Measurements from ENCODE around the gene SLC19A1.

The SLC19A1 gene

GRCh38 chr21:45576838-45577737 lies 34.8 kb upstream of the SLC19A1 start:
- Histone ChIP-seq H3K27me3 (ENCODE audit: control insufficient read depth in 1 of 2, insufficient read depth in 2 of 2, low read length in 2 of 2) (peaks cover 0 to 2% of the 10 kb centered on the region in 2 donors), H3K4me3 (ENCODE audit: low read length in 2 of 2) (no peak overlapping the region), H3K4me1 (ENCODE audit: control insufficient read depth, insufficient read depth, low read length) (peaks cover 11% of the 10 kb centered on the region), H3K9me3 (ENCODE audit: control insufficient read depth in 2 of 2, low read length in 2 of 2) (no peaks in the 10 kb centered on the region), H3K9ac (ENCODE audit: low read length in 2 of 2) (no peak overlapping the region), H3K27ac (ENCODE audit: low read length) (no peak overlapping the region), H3K36me3 (ENCODE audit: control insufficient read depth in 2 of 2, insufficient read depth in 2 of 2, low read length in 2 of 2) (no peaks in the 10 kb centered on the region)

GRCh38 chr21:45575993-45576837 lies 34.0 kb upstream of the SLC19A1 start:
- H3K9me3 ChIP-seq (ENCODE audit: control insufficient read depth in 2 of 2, low read length in 2 of 2), result no peaks in the 10 kb centered on the region
- H3K4me1 ChIP-seq (ENCODE audit: control insufficient read depth, insufficient read depth, low read length), result peaks cover 19% of the 10 kb centered on the region
- H3K27ac ChIP-seq (ENCODE audit: low read length), result no peak overlapping the region
- no peak overlapping the region for H3K4me3 ChIP-seq (ENCODE audit: low read length in 2 of 2)
- peaks cover 0 to 2% of the 10 kb centered on the region in 2 donors for H3K27me3 ChIP-seq (ENCODE audit: control insufficient read depth in 1 of 2, insufficient read depth in 2 of 2, low read length in 2 of 2)
- H3K36me3 ChIP-seq (ENCODE audit: control insufficient read depth in 2 of 2, insufficient read depth in 2 of 2, low read length in 2 of 2), result no peaks in the 10 kb centered on the region
- no peak overlapping the region for H3K9ac ChIP-seq (ENCODE audit: low read length in 2 of 2)

GRCh38 chr21:45575304-45575992 lies 33.2 kb upstream of the SLC19A1 start:
- H3K9me3 ChIP-seq (ENCODE audit: control insufficient read depth in 2 of 2, low read length in 2 of 2), result no peaks in the 10 kb centered on the region
- H3K27ac ChIP-seq (ENCODE audit: low read length), result no peak overlapping the region
- H3K27me3 ChIP-seq (ENCODE audit: control insufficient read depth in 1 of 2, insufficient read depth in 2 of 2, low read length in 2 of 2), result peaks cover 0 to 2% of the 10 kb centered on the region in 2 donors
- no peaks in the 10 kb centered on the region for H3K36me3 ChIP-seq (ENCODE audit: control insufficient read depth in 2 of 2, insufficient read depth in 2 of 2, low read length in 2 of 2)
- H3K4me3 ChIP-seq (ENCODE audit: low read length in 2 of 2), result no peak overlapping the region
- peaks cover 27% of the 10 kb centered on the region for H3K4me1 ChIP-seq (ENCODE audit: control insufficient read depth, insufficient read depth, low read length)
- H3K9ac ChIP-seq (ENCODE audit: low read length in 2 of 2), result no peak overlapping the region

- Histone ChIP-seq H3K27ac (ENCODE audit: low read length) (no peak overlapping the region), H3K27me3 (ENCODE audit: control insufficient read depth in 1 of 2, insufficient read depth in 2 of 2, low read length in 2 of 2) (no peaks in the 10 kb centered on the region), H3K4me1 (ENCODE audit: control insufficient read depth, insufficient read depth, low read length) (peaks cover 31% of the 10 kb centered on the region)
Measured at GRCh38 chr21:45574691-45575090, 32.5 kb upstream of the SLC19A1 start.

GRCh38 chr21:45574081-45574501 lies 31.9 kb upstream of the SLC19A1 start:
- Histone ChIP-seq H3K9me3 (ENCODE audit: control insufficient read depth in 2 of 2, low read length in 2 of 2) (no peaks in the 10 kb centered on the region), H3K36me3 (ENCODE audit: control insufficient read depth in 2 of 2, insufficient read depth in 2 of 2, low read length in 2 of 2) (no peaks in the 10 kb centered on the region), H3K4me3 (ENCODE audit: low read length in 2 of 2) (no peak overlapping the region), H3K27me3 (ENCODE audit: control insufficient read depth in 1 of 2, insufficient read depth in 2 of 2, low read length in 2 of 2) (no peaks in the 10 kb centered on the region), H3K27ac (ENCODE audit: low read length) (peak overlapping the region; percentile 60), H3K9ac (ENCODE audit: low read length in 2 of 2) (peak overlapping the region in 1 of 2 donors; percentile 52), H3K4me1 (ENCODE audit: control insufficient read depth, insufficient read depth, low read length) (peaks cover 31% of the 10 kb centered on the region)

More at GRCh38 chr21:45574691-45575090, 32.5 kb upstream of the SLC19A1 start:
- Histone ChIP-seq H3K9me3 (ENCODE audit: control insufficient read depth in 2 of 2, low read length in 2 of 2) (no peaks in the 10 kb centered on the region), H3K36me3 (ENCODE audit: control insufficient read depth in 2 of 2, insufficient read depth in 2 of 2, low read length in 2 of 2) (no peaks in the 10 kb centered on the region), H3K4me3 (ENCODE audit: low read length in 2 of 2) (no peak overlapping the region), H3K9ac (ENCODE audit: low read length in 2 of 2) (no peak overlapping the region)

- Histone ChIP-seq H3K27ac (ENCODE audit: low read length) (peak overlapping the region; percentile 60), H3K36me3 (ENCODE audit: control insufficient read depth in 2 of 2, insufficient read depth in 2 of 2, low read length in 2 of 2) (no peaks in the 10 kb centered on the region), H3K9ac (ENCODE audit: low read length in 2 of 2) (peak overlapping the region in 1 of 2 donors; percentile 52), H3K27me3 (ENCODE audit: control insufficient read depth in 1 of 2, insufficient read depth in 2 of 2, low read length in 2 of 2) (no peaks in the 10 kb centered on the region), H3K4me1 (ENCODE audit: control insufficient read depth, insufficient read depth, low read length) (peaks cover 31% of the 10 kb centered on the region), H3K4me3 (ENCODE audit: low read length in 2 of 2) (no peak overlapping the region), H3K9me3 (ENCODE audit: control insufficient read depth in 2 of 2, low read length in 2 of 2) (no peaks in the 10 kb centered on the region)
Measured at GRCh38 chr21:45573452-45574035, 31.3 kb upstream of the SLC19A1 start.

GRCh38 chr21:45572783-45573451 lies 30.7 kb upstream of the SLC19A1 start:
- H3K27me3 ChIP-seq (ENCODE audit: control insufficient read depth in 1 of 2, insufficient read depth in 2 of 2, low read length in 2 of 2), result no peaks in the 10 kb centered on the region
- H3K4me1 ChIP-seq (ENCODE audit: control insufficient read depth, insufficient read depth, low read length), result peaks cover 31% of the 10 kb centered on the region
- H3K4me3 ChIP-seq (ENCODE audit: low read length in 2 of 2), result no peak overlapping the region
- peak overlapping the region in 1 of 2 donors; percentile 19 for H3K9ac ChIP-seq (ENCODE audit: low read length in 2 of 2)
- H3K9me3 ChIP-seq (ENCODE audit: control insufficient read depth in 2 of 2, low read length in 2 of 2), result no peaks in the 10 kb centered on the region
- H3K27ac ChIP-seq (ENCODE audit: low read length), result peak overlapping the region; percentile 60
- H3K36me3 ChIP-seq (ENCODE audit: control insufficient read depth in 2 of 2, insufficient read depth in 2 of 2, low read length in 2 of 2), result no peaks in the 10 kb centered on the region

GRCh38 chr21:45572231-45572630 lies 30.0 kb upstream of the SLC19A1 start:
- H3K4me1 ChIP-seq (ENCODE audit: control insufficient read depth, insufficient read depth, low read length), result peaks cover 31% of the 10 kb centered on the region
- no peaks in the 10 kb centered on the region for H3K9me3 ChIP-seq (ENCODE audit: control insufficient read depth in 2 of 2, low read length in 2 of 2)
- no peak overlapping the region for H3K9ac ChIP-seq (ENCODE audit: low read length in 2 of 2)
- H3K27ac ChIP-seq (ENCODE audit: low read length), result peak overlapping the region; percentile 84
- no peaks in the 10 kb centered on the region for H3K36me3 ChIP-seq (ENCODE audit: control insufficient read depth in 2 of 2, insufficient read depth in 2 of 2, low read length in 2 of 2)
- no peak overlapping the region for H3K4me3 ChIP-seq (ENCODE audit: low read length in 2 of 2)
- no peaks in the 10 kb centered on the region for H3K27me3 ChIP-seq (ENCODE audit: control insufficient read depth in 1 of 2, insufficient read depth in 2 of 2, low read length in 2 of 2)

GRCh38 chr21:45571641-45572040 lies 29.4 kb upstream of the SLC19A1 start:
- H3K27me3 ChIP-seq (ENCODE audit: control insufficient read depth in 1 of 2, insufficient read depth in 2 of 2, low read length in 2 of 2), result no peaks in the 10 kb centered on the region
- no peaks in the 10 kb centered on the region for H3K9me3 ChIP-seq (ENCODE audit: control insufficient read depth in 2 of 2, low read length in 2 of 2)
- no peaks in the 10 kb centered on the region for H3K36me3 ChIP-seq (ENCODE audit: control insufficient read depth in 2 of 2, insufficient read depth in 2 of 2, low read length in 2 of 2)
- H3K27ac ChIP-seq (ENCODE audit: low read length), result peak overlapping the region; percentile 84
- H3K4me1 ChIP-seq (ENCODE audit: control insufficient read depth, insufficient read depth, low read length), result peaks cover 31% of the 10 kb centered on the region
- H3K9ac ChIP-seq (ENCODE audit: low read length in 2 of 2), result peak overlapping the region in 1 of 2 donors; percentile 64
- H3K4me3 ChIP-seq (ENCODE audit: low read length in 2 of 2), result peak overlapping the region in 1 of 2 donors; percentile 52

All from stomach smooth muscle (tissue), 2 donors.